SK-N-MC (cell line): ENCODE measurements around the gene TNIK.
"Not testable (repeated sequence)": the region's sequence is repeated elsewhere in the genome, so short reads cannot be mapped to it uniquely, and the experiment has no call there.

ENCODE experiments used
- DNase-seq: peaks from one replicate; pipeline ENCODE4 v3.0.0-alpha.2; 2011; ENCODE audit warnings: low read depth, low spot score
- H3K27ac ChIP-seq: fragments of 200-600 bp; sonication (generic); 2 replicates; pipeline ENCODE4 v1.5.1; 2016; ENCODE audit warnings: mixed run types
- H3K36me3 ChIP-seq: fragments of 200-600 bp; sonication (generic); 2 replicates; pipeline ENCODE4 v1.6.1; 2017; ENCODE audit warnings: antibody characterized with exemption, low read length, mixed read lengths; ENCODE audit not compliant: insufficient read depth
- H3K4me3 ChIP-seq: fragments of 200-600 bp; sonication (generic); 2 replicates; pipeline ENCODE4 v1.5.1; 2016
- H3K9ac ChIP-seq: fragments of 200-600 bp; sonication (generic); 2 replicates; pipeline ENCODE4 v1.8.0; 2017; ENCODE audit warnings: mixed run types, mixed read lengths; ENCODE audit not compliant: insufficient read length
- H3K9me3 ChIP-seq: fragments of 200-600 bp; sonication (generic); 2 replicates; pipeline ENCODE4 v1.6.1; 2017; ENCODE audit warnings: low read depth, mild to moderate bottlenecking, antibody characterized with exemption, low read length, moderate library complexity, mixed read lengths
- EZH2 ChIP-seq: fragments of 200-600 bp; sonication (generic); IDR thresholded peaks from one replicate; pipeline ENCODE4 v1.6.1; 2017; ENCODE audit warnings: antibody characterized with exemption
- FOXP2 ChIP-seq: optimal IDR thresholded peaks from 2 replicates; pipeline ENCODE3; 2011; ENCODE audit warnings: mild to moderate bottlenecking, moderate library complexity; ENCODE audit not compliant: insufficient read depth; ENCODE audit errors: extremely low read length, control extremely low read depth
- POLR2AphosphoS5 ChIP-seq: IDR thresholded peaks from 2 replicates; pipeline ENCODE4 v1.6.1; 2012; ENCODE audit warnings: mild to moderate bottlenecking, low read depth, low read length, borderline replicate concordance

The TNIK gene

GRCh38 chr3:171127611-171128010 is 332.6 kb downstream of the TNIK start:
- TF ChIP-seq POLR2AphosphoS5, result no peak
- no peak for TF ChIP-seq FOXP2
- TF ChIP-seq EZH2, result no peak
- Histone ChIP-seq H3K9me3 (no peaks in the 10 kb centered on the region), H3K36me3 (no peaks in the 10 kb centered on the region), H3K27ac (no peak overlapping the region), H3K4me3 (no peak overlapping the region), H3K9ac (no peak overlapping the region)
- DNase-seq, result no peak

- H3K4me3 ChIP-seq, result no peak overlapping the region
- no peak for TF ChIP-seq FOXP2
- no peaks in the 10 kb centered on the region for H3K36me3 ChIP-seq
- H3K9ac ChIP-seq, result no peak overlapping the region
- no peak for DNase-seq
- H3K27ac ChIP-seq, result no peak overlapping the region
- no peaks in the 10 kb centered on the region for H3K9me3 ChIP-seq
These were observed 333.6 kb downstream of the TNIK start for GRCh38 chr3:171126478-171127209.

- Histone ChIP-seq H3K36me3 (no peaks in the 10 kb centered on the region), H3K9ac (no peak overlapping the region)
- TF ChIP-seq FOXP2 (no peak), POLR2AphosphoS5 (no peak), EZH2 (no peak)
These were observed 335.2 kb downstream of the TNIK start for GRCh38 chr3:171125010-171125409.

DNA sequence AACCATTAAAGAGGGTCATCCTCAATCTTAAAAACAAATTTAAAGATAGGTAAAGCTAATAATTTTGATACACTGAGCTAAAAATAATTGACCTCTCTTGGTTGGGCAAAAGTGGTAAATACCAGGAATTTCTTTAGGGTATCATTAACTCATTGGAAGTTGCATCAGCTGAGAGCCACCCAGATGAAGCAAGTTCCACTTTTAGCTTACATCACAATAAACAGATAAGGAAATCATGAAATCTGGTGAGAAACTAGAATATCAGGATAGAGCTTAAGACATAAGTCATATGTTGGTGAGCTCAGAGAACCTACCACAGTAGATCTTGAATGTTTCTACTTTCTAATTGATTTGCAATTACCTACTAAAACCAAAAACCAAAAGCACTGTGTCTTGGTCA is 336.3 kb downstream of the TNIK start:
- no peak overlapping the region for H3K9ac ChIP-seq
- no peak for TF ChIP-seq POLR2AphosphoS5
- no peak for TF ChIP-seq FOXP2
- TF ChIP-seq EZH2, result no peak
- no peak for DNase-seq
- H3K27ac ChIP-seq, result no peak overlapping the region
- H3K9me3 ChIP-seq, result no peaks in the 10 kb centered on the region
- no peak overlapping the region for H3K4me3 ChIP-seq
- no peaks in the 10 kb centered on the region for H3K36me3 ChIP-seq

More at GRCh38 chr3:171125010-171125409, 335.2 kb downstream of the TNIK start:
- no peak for DNase-seq
- Histone ChIP-seq H3K27ac (no peak overlapping the region), H3K9me3 (no peaks in the 10 kb centered on the region), H3K4me3 (no peak overlapping the region)

GRCh38 chr3:171122861-171123260 is 337.3 kb downstream of the TNIK start:
- no peak overlapping the region for H3K27ac ChIP-seq
- DNase-seq, result no peak
- no peaks in the 10 kb centered on the region for H3K36me3 ChIP-seq
- H3K9me3 ChIP-seq, result no peaks in the 10 kb centered on the region
- no peak for TF ChIP-seq FOXP2
- no peak for TF ChIP-seq EZH2
- TF ChIP-seq POLR2AphosphoS5, result no peak
- H3K9ac ChIP-seq, result no peak overlapping the region
- H3K4me3 ChIP-seq, result no peak overlapping the region

- Histone ChIP-seq H3K27ac (no peak overlapping the region), H3K4me3 (no peak overlapping the region), H3K9ac (no peak overlapping the region), H3K36me3 (no peaks in the 10 kb centered on the region), H3K9me3 (no peaks in the 10 kb centered on the region)
- TF ChIP-seq EZH2, result no peak
- TF ChIP-seq POLR2AphosphoS5, result no peak
- TF ChIP-seq FOXP2, result no peak
- no peak for DNase-seq
These were observed 338.0 kb downstream of the TNIK start for GRCh38 chr3:171122240-171122639.

- H3K36me3 ChIP-seq, result no peaks in the 10 kb centered on the region
- no peak overlapping the region for H3K4me3 ChIP-seq
- H3K27ac ChIP-seq, result no peak overlapping the region
- H3K9me3 ChIP-seq, result no peaks in the 10 kb centered on the region
- DNase-seq, result no peak
- H3K9ac ChIP-seq, result no peak overlapping the region
- TF ChIP-seq POLR2AphosphoS5 (no peak), FOXP2 (no peak), EZH2 (no peak)
These were observed 338.4 kb downstream of the TNIK start for GRCh38 chr3:171121801-171122200.

- H3K4me3 ChIP-seq, H3K9ac ChIP-seq, H3K9me3 ChIP-seq, DNase-seq, H3K36me3 ChIP-seq, H3K27ac ChIP-seq: not testable (repeated sequence)
These were observed 340.8 kb downstream of the TNIK start for GRCh38 chr3:171119402-171119801.

- H3K36me3 ChIP-seq, H3K9ac ChIP-seq, H3K9me3 ChIP-seq, H3K27ac ChIP-seq, H3K4me3 ChIP-seq, DNase-seq: not testable (repeated sequence)
These were observed 341.2 kb downstream of the TNIK start for GRCh38 chr3:171118993-171119392.
